A549 treated with CORT108297 at 1 μM for 4 hours (cell line): ENCODE measurements around the gene HLA-G. TPM values are rescaled to one million over a fixed set of nuclear protein-coding genes. Genes with fewer than 3 reads are reported as not detected.

Experiments
- total RNA-seq: library from RNA; stranded (reverse); fragments of 200-300 nt; extraction: Qiagen RNA extraction; gene quantifications from 5 replicates; pipeline ENCODE4 v1.2.3, GENCODE V29; 2022

The HLA-G gene
- total RNA-seq, result 0.16 TPM in 1 of 5 replicates, not detected in the others

DNA sequence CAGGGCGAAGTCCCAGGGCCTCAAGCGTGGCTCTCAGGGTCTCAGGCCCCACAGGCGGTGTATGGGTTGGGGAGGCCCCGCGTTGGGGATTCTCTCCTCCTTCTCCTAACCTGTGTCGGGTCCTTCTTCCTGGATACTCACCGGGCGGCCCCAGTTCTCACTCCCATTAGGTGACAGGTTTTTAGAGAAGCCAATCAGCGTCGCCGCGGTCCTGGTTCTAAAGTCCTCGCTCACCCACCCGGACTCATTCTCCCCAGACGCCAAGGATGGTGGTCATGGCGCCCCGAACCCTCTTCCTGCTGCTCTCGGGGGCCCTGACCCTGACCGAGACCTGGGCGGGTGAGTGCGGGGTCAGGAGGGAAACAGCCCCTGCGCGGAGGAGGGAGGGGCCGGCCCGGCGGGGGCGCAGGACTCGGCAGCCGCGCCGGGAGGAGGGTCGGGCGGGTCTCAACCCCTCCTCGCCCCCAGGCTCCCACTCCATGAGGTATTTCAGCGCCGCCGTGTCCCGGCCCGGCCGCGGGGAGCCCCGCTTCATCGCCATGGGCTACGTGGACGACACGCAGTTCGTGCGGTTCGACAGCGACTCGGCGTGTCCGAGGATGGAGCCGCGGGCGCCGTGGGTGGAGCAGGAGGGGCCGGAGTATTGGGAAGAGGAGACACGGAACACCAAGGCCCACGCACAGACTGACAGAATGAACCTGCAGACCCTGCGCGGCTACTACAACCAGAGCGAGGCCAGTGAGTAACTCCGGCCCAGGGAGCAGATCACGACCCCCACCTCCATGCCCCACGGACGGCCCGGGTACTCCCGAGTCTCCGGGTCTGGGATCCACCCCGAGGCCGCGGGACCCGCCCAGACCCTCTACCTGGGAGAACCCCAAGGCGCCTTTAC, at the start of gene HLA-G:
HLA-G (plus strand) TSS at position 247 of the 892 bp plus-strand sequence; CDS start at position 267, 20 bp downstream.

Other genes with a start within 250 kb of the HLA-G start
- not detected in 5 replicates for gene OR2H2, start 242.7 kb upstream of the HLA-G start, total RNA-seq
- 3.9 to 7.9 TPM (median 6.2 TPM) in 5 replicates for gene GABBR1, start 194.6 kb upstream of the HLA-G start, total RNA-seq
- gene MOG, start 170.7 kb upstream of the HLA-G start, total RNA-seq, result not detected in 5 replicates
- gene ZFP57, start 146.7 kb upstream of the HLA-G start, total RNA-seq, result not detected in 5 replicates
- 4.1 to 6.0 TPM (median 4.9 TPM) in 5 replicates for gene HLA-F, start 104.4 kb upstream of the HLA-G start, total RNA-seq
- 118 to 157 TPM (median 147 TPM) in 5 replicates for gene HLA-A, start 114.7 kb downstream of the HLA-G start, total RNA-seq
- 28.6 to 35.6 TPM (median 34.6 TPM) in 5 replicates for gene POLR1H, start 233.4 kb downstream of the HLA-G start, total RNA-seq
- 41.2 to 43.7 TPM (median 42.1 TPM) in 5 replicates for gene PPP1R11, start 239.4 kb downstream of the HLA-G start, total RNA-seq
- gene RNF39, start 247.9 kb downstream of the HLA-G start, total RNA-seq, result 0.03 to 0.07 TPM (median 0.05 TPM) in 3 of 5 replicates, not detected in the others